Astrocyte (in vitro differentiated cells and primary cell): ENCODE measurements around the gene CYP27B1.

Experiments
- CTCF ChIP-seq: IDR thresholded peaks from 2 replicates; pipeline ENCODE4 v1.5.1; 2011; ENCODE audit warnings: low read depth, mild to moderate bottlenecking, inconsistent platforms, low read length, moderate library complexity; ENCODE audit not compliant: insufficient read depth
- EZH2 ChIP-seq: IDR thresholded peaks from 2 replicates; pipeline ENCODE4 v1.6.1; 2012; ENCODE audit warnings: mild to moderate bottlenecking, low read length, inconsistent platforms; ENCODE audit not compliant: insufficient read depth

DNA sequence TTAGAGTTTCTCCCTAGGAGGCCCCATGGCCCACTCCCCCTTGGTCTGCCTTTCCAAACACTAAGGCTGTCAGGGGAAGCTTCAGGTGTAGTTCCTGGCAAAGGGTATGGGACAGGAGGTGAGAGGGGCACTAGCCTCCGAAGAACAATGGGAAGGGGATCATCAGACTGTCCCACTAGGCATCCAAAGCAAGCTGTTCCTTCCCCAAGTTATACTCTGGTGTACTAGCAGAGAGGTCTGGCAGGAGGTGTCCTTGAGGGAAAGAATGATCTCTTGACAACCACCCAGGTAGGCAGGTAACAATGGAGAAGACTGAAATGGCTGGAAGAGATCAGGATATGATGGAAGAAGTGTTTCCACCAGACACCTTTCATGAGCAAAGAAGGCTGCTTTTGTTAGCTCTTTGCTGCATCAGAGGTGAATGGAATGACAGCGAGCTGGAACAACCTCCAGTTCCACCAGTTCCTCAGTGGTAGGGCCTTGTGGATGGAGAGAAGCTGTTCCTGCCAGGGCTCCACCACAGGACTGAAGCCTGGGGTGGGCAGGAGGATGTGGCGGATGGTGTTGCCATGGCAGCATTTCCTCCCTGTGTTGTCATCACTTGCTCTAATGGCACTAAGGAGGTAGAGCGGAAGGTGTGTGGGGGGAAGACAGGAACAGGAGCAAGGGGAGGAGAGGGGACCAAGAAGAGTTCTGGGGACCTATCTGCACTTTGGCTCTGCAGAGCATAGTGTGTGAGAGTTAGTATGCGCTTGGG, 26.0 kb downstream of the CYP27B1 start:
- TF ChIP-seq CTCF (no peak), EZH2 (no peak)
